Colonic mucosa (tissue), 4 donors: ENCODE measurements around the gene NNT. TPM values are rescaled to one million over a fixed set of nuclear protein-coding genes. Genes with fewer than 3 reads are reported as not detected.
"Not testable (repeated sequence)": the region's sequence is repeated elsewhere in the genome, so short reads cannot be mapped to it uniquely, and the experiment has no call there.

Experiments used
- DNase-seq: peaks from one replicate; pipeline ENCODE4 v3.0.0-alpha.2; 2020
- H3K27ac ChIP-seq: fragments of 200-600 bp; one replicate; pipeline ENCODE4 v1.8.0; 2021
- H3K27me3 ChIP-seq: fragments of 200-600 bp; one replicate; pipeline ENCODE4 v1.8.0; 2021
- H3K36me3 ChIP-seq: fragments of 200-600 bp; one replicate; pipeline ENCODE4 v1.8.0; 2021
- H3K4me1 ChIP-seq: fragments of 200-600 bp; one replicate; pipeline ENCODE4 v1.8.0; 2021; ENCODE audit warnings: mild to moderate bottlenecking
- H3K4me3 ChIP-seq: fragments of 200-600 bp; one replicate; pipeline ENCODE4 v1.8.0; 2021
- H3K9ac ChIP-seq, 2 donors: one replicate each; pipeline ENCODE4 v1.7.0; 2013; ENCODE audit warnings: control low read depth in 2 of 2, low read depth in 2 of 2, low read length in 2 of 2
- H3K9me3 ChIP-seq: fragments of 200-600 bp; one replicate; pipeline ENCODE4 v1.8.0; 2021
- CTCF ChIP-seq: fragments of 200-600 bp; IDR thresholded peaks from one replicate; pipeline ENCODE4 v1.8.0; 2022; ENCODE audit warnings: antibody characterized with exemption, mild to moderate bottlenecking
- intact Hi-C: fragments of 100-400 bp; cut with DNase I; formaldehyde crosslinking; loops from one replicate; pipeline ENCODE4 v1.14.1; 2022
- total RNA-seq, 2 donors: library from RNA; stranded (reverse); fragmentation: NEBNext Ultra II Directional in 1 of 2; extraction: Animal tissue kit (Norgen Biotek cat#: 25700) in 1 of 2; gene quantifications; one replicate each; pipeline ENCODE4 v1.2.1, GENCODE V29; 2021
- donor health status: healthy.
- donor health status: DM: no; HTN: no; CAD: no.
- donor health status: DM: no; HTN: no; CAD: no.

Gene NNT
- total RNA-seq, 2 donors from 2014 or later, result 81.3 to 148 TPM

GRCh38 chr5:43693411-43693810 lies 90.4 kb downstream of the NNT start:
- H3K9me3 ChIP-seq, result no peaks in the 10 kb centered on the region
- H3K27ac ChIP-seq, result no peak overlapping the region
- intact Hi-C loops, result no loop called here
- H3K4me3 ChIP-seq, result no peak overlapping the region
- H3K36me3 ChIP-seq, result no peaks in the 10 kb centered on the region
- no peak for TF ChIP-seq CTCF
- no peaks in the 10 kb centered on the region for H3K27me3 ChIP-seq
- no peak for DNase-seq
- no peak overlapping the region for H3K9ac ChIP-seq
- no peaks in the 10 kb centered on the region for H3K4me1 ChIP-seq

- H3K9me3 ChIP-seq, result no peaks in the 10 kb centered on the region
- intact Hi-C loops, result no loop called here
- H3K9ac ChIP-seq, result no peak overlapping the region
- H3K27me3 ChIP-seq, result no peaks in the 10 kb centered on the region
- no peaks in the 10 kb centered on the region for H3K4me1 ChIP-seq
- TF ChIP-seq CTCF, result no peak
- no peak overlapping the region for H3K4me3 ChIP-seq
- DNase-seq, result no peak
- no peak overlapping the region for H3K27ac ChIP-seq
- H3K36me3 ChIP-seq, result no peaks in the 10 kb centered on the region
Measured at GRCh38 chr5:43694027-43694426, 91.0 kb downstream of the NNT start.

GRCh38 chr5:43696444-43696843 lies 93.5 kb downstream of the NNT start:
- H3K4me1 ChIP-seq, intact Hi-C loops, H3K9ac ChIP-seq, H3K27me3 ChIP-seq, H3K36me3 ChIP-seq, H3K4me3 ChIP-seq, H3K27ac ChIP-seq, H3K9me3 ChIP-seq, DNase-seq: not testable (repeated sequence)

GRCh38 chr5:43699910-43700309 lies 96.9 kb downstream of the NNT start:
- no peak for TF ChIP-seq CTCF
- H3K36me3 ChIP-seq, result no peaks in the 10 kb centered on the region
- H3K27ac ChIP-seq, result no peak overlapping the region
- H3K9ac ChIP-seq, result no peak overlapping the region
- no peak for DNase-seq
- H3K4me3 ChIP-seq, result no peak overlapping the region
- H3K4me1 ChIP-seq, result no peaks in the 10 kb centered on the region
- no peaks in the 10 kb centered on the region for H3K27me3 ChIP-seq
- intact Hi-C loops, result no loop called here
- H3K9me3 ChIP-seq, result no peaks in the 10 kb centered on the region

- Histone ChIP-seq H3K4me1 (no peaks in the 10 kb centered on the region), H3K27ac (no peak overlapping the region), H3K9me3 (no peaks in the 10 kb centered on the region), H3K36me3 (no peaks in the 10 kb centered on the region), H3K27me3 (no peaks in the 10 kb centered on the region), H3K4me3 (no peak overlapping the region), H3K9ac (no peak overlapping the region)
- TF ChIP-seq CTCF, result no peak
- intact Hi-C loops, result no loop called here
- no peak for DNase-seq
Measured at GRCh38 chr5:43700601-43701000, 97.6 kb downstream of the NNT start.

- DNase-seq, result no peak
- H3K4me1 ChIP-seq, result no peaks in the 10 kb centered on the region
- no peak overlapping the region for H3K4me3 ChIP-seq
- no peak for TF ChIP-seq CTCF
- H3K9ac ChIP-seq, result no peak overlapping the region
- H3K9me3 ChIP-seq, result no peaks in the 10 kb centered on the region
- no peaks in the 10 kb centered on the region for H3K27me3 ChIP-seq
- no peak overlapping the region for H3K27ac ChIP-seq
- no peaks in the 10 kb centered on the region for H3K36me3 ChIP-seq
- intact Hi-C loops, result no loop called here
Measured at GRCh38 chr5:43701227-43701626, 98.2 kb downstream of the NNT start.
